Gastrocnemius medialis (tissue), 4 donors: ENCODE data around the gene DNAJC7.
"Not testable (repeated sequence)": the region's sequence is repeated elsewhere in the genome, so short reads cannot be mapped to it uniquely, and the experiment has no call there.

ENCODE experiments used
- CTCF ChIP-seq, 5 experiments: fragments of 450-650 bp in 3 of 5; fragments of 200-600 bp in 2 of 5; sonication (generic) in 2 of 5; IDR thresholded peaks in 4 of 5; conservative IDR thresholded peaks in 1 of 5; 1 replicate in 4 of 5; 2 replicates in 1 of 5; pipeline ENCODE4 v1.5.1; 2016 to 2019; ENCODE audit warnings: antibody characterized with exemption in 5 of 5, mild to moderate bottlenecking in 3 of 5, moderate library complexity in 3 of 5
- POLR2A ChIP-seq, 2 donors: fragments of 450-650 bp; IDR thresholded peaks; one replicate each; pipeline ENCODE4 v1.6.1; 2017; ENCODE audit warnings: antibody characterized with exemption in 2 of 2, mild to moderate bottlenecking in 2 of 2, moderate library complexity in 2 of 2

- not testable (repeated sequence) for TF ChIP-seq POLR2A (IDR thresholded peaks at IDR 0.05); CTCF (IDR thresholded peaks at IDR 0.05 in 4 of 5, conservative IDR thresholded peaks at IDR 0.05 in 1 of 5)
Measured at GRCh38 chr17:42012363-42012762, 4.9 kb downstream of the DNAJC7 start.
